ENCODE data around the gene PXMP2.
"Not testable (repeated sequence)": the region's sequence is repeated elsewhere in the genome, so short reads cannot be mapped to it uniquely, and the experiment has no call there.

PXMP2 gene

DNA sequence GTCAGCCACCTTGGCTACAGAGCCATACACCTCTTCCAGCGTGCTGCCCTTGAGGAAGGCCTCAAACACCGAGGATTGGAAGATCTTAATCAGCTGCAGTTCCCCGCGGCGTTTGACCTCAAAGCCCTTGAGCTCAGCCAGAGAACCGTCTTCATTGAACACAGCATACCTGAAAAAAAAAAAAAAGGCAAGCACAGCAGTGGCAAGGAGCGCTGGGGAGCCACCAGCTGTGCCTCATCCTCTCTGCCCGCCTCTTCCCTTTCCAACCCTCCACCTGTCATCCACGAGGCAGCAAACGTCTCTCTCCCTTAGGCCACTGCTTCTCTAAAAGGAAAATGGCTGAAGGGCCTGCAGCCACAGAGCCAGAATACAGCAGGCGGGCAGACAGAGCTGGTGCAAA, 26.4 kb upstream of the PXMP2 start:
- no peak for DNase-seq

DNA sequence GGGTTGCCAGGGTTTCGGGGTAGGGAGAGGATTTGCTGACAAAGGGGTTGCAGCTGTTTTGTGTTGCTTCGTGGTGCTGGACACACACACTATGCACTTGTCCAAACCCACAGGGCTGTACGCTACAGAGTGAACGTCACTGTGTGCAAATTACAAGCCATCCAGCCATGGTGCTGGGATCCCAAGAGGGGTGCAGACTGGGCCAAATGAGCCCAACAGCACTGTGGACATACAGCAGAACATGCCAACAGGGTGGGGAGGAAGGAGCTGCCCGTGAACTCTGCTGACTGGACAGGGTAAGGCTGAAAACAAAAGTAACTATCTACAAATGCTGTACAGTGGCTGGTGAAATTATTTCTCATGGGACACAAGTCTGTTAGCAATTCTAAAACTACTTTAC, 25.4 kb upstream of the PXMP2 start:
- no peak for DNase-seq

DNA sequence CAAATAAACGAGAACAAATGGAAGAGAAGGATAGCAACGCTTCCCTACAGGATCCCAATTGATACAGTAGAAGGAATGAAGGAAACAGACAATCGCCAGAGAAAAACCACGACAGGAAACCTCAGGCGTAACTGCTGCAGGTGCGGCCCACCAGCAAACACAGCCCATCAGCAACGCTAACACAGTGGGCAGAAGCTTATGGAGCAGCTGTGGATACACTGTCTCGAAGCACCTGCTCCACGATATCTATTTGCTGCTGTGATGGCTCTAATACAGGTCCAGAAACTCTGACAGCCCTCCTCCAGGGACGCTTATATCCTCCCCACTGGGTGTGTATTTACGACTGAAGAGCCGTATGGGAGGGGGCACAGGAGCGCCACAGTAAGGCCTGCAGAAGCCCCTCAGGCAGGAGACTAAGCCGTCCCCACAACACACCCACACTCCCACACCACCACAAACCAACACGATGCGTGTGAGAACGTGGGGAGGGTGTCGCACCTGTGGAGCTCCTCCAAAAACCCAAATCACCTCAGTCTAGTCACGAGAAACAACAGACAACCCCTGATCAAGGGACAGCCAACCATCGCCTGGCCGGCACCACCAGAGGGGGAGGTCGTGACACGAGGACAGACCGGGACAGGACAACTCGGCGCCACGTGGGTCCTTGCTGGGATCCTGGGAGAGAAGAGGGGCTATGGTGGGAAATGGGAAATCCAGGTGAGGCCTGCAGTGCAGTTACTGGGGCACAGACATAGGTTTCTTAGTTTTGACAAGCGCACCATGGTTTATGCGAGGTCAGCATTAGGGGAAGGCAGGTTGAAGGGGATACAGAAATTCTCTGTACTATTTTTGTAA, 24.3 kb upstream of the PXMP2 start:
- DNase-seq = no peak

DNA sequence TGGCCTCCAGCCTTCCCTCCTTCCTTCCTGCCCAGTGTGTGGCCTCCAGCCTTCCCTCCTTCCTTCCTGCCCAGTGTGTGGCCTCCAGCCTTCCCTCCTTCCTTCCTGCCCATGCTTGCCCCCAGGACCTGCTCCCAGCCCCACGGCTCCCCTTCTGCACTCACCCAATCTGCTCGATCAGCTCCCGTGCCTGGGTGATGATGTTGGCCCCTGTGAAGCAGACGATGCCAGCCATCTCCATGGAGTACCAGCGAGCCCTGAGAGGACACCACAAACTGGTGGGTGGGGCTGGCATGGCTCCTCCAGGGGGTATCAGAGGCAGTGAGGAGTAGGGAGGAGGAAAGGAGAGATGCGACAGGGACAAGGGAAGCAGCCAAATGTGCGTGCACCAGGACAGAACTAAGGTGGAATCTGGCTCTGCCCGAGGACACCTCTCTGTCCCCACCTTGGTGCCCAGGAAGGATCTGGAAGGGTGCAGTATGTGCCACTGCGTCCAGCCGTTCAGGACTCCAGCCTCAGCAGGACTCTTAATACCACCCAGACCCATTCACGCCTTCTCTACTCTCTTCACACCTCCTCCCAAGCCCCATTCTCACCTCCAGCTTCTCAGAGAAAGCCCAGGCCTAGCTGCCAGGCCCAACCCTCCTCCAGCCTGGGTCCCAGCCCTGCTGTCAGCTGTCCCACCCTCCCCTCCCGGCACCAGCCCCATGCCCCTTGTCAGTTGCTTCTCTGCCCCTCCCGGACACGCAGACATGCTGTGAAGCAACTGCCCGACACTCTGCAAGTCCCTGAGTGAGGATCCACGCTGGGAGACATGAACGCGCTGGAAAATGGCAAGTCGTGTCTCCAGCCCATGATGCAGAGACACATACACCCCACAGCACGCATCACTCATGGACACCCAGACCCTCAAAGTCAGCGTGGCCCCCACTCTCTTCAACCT, 22.9 kb upstream of the PXMP2 start:
- no peak for DNase-seq

DNA sequence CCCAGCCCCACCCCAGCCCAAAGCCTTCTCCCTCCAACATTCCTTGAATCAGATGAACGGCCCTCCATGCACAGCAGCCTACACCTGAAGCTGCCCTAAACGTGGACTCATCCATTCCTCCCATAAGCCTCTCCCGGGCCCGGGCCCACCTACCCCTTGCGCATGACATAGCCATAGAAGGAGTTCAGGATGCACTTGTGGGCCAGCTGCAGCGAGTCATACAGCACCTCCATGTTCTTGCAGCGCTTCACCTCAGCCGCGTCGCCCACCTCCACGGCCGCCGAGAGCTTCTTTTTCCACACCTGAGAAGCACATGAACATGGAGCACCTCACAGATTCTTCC, 22.3 kb upstream of the PXMP2 start:
- no peak for DNase-seq

DNA sequence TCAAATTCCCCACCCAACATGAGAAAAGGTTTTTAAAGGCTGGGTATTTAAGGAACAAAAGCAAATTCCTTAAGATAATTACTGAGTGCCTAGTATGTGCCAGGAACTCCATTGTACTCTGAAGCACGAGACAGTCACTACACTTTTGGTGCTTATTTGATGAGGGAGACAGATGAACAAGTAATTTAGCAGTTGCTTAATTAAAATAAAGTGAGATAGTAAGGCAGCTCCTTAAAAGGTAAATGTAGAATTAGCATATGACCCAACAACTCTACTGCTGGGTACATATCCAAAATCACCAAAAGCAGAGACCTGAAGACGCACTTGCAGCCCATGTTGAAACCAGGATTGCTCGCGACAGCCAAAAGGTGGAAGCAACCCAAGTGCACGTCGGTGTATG, 21.6 kb upstream of the PXMP2 start:
- DNase-seq = no peak

DNA sequence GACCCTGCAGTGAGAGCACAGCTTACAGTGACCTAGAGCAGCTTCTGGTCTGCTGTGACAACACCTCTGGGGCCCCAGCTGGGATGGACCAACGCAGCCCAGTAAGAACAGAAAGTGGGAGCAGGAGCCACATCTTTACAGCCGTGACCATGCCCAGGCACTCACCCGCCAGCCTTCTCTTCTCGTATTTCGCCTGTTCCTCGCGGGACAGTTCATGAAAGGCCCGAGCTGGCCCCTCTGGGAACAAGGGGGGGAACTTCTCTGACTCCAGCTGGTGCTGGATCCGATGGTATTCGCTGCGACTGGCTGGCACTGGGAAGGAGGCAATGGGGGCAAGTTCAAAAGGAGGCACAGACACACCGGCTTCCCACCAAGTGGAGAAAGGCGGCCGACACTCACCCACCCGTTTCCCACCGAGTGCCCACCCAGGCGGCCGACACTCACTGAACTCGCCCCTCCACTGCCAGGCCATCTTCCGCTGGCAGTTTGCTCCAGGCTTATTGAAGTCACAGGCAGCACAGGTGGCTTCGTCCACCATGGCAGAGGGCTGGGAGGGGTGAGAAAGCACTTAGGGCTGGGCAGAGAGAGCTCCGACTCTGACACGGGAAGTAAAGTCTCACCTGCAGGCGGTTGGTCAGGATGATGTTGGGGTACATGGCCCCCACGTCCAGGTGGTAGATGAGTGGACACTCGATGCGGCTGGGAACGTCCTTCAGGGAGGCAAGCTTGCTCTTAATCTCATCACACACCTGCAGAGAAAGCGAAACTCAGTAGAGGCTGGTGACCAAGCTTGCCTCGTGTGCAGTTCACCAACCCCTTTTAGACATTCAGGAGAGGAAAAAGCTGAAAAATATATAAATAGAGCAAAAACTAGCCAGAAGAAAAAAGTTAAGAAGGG, 18.9 kb upstream of the PXMP2 start:
- no peak for DNase-seq

DNA sequence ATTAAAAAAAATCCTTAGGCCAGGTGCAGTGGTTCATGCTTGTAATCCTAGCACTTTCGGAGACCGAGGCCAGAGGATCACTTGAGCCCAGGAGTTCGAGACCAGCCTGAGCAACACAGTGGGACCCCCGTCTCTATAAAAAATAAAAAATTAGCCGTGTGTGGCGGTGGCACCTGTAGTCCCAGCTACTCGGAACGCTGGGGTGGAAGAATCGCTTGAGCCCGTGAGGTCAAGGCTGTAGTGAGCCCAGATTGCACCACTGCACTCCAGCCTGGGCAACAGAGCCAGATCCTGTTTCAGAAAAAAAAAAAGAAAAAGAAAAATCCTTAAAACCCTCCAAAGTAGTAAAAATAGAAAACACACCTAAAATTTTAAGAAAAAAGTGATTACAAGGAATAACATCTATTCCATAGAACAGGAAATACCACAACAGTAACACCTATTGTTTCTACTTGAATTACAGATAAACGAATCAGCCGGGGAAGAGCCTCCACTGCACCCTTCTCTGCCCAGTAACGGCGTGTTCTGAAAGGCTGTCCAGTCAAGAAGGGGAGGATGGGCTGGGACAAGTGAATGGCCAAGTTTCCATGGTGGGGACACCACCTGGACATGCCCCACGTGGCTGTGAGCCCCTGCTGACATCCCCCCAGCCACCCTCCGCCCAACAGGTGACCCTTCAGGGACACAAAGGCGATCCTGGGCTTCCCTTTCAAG, 18.1 kb upstream of the PXMP2 start:
- DNase-seq = no peak

DNA sequence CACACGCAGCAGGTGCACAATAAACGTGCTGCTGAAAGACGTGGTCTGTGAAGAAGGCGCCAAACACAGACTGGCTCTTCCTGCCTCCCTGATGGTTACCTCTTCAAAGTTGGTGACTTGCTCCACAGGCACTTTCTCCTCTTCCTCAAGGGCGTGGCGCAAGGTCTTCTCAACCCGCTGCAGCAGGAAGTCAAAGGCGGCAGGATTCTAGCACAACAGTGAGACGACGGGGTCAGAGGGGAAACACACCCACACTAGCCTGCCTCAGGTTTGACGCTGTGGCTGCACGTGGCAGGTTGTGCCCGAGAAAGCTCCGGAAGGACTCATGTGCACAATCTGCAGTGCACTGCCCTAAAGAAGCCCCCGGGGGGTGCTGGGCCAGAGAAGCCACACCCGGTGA, 15.3 kb upstream of the PXMP2 start:
- DNase-seq = no peak

DNA sequence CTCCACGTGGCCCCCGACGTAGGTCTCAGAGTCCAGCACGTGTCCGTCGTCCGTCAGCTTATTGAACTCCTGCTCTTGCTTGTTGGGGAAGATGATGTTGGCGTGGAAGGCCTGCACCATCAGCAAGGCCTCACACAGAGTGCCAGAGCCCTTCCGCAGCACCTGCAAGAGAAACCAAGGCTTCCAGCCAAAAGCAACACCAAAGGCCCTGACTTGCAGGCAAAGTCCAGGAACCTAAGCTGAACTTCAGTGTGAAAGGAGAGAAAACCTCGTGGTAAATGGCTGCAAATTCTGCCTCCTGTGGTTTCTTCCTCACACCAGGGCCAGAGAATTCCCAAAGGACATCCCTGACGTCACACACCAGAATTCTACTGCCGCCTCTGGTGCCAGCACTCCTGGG, 14.7 kb upstream of the PXMP2 start:
- no peak for DNase-seq

DNA sequence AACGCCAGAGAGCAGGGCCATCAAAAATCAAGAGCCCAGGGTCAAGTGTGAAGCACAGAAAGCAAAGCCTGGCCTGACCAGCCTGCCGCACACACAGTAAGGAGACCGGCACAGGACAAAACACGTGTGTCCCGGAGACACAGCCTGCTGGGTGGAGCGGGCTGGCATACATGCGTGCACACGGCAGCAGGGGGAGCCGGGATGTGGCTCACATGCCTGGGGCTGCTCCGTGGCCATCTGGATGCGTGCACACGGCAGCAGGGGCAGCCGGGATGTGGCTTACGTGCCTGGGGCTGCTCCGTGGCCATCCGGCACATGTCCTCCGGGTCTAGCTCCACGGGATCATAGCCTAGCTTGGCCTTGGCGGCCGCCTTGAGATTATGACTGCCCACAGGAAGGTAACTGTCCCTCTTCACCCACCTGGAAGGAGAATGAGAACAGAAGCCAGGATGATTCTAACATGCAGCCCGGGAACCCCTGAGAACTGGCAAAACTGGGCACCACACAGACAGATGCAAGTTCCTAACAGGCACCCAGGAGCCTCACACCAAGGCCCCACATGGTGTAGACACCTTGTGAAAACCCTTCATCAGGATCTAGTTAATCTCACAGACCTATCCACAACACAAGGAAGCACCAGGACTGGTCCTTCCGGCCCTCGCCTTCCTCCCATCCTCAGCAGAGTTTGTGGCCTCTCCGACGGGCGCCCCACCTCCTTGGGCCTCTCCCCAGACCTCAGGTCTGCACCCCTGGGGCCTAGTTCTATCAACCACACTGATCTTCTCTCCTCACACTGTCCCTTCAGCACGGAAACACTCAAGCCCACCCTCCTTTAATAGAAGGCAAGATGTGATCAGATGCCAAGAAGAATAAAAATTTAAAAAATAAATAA, 13.9 kb upstream of the PXMP2 start:
- no peak for DNase-seq

DNA sequence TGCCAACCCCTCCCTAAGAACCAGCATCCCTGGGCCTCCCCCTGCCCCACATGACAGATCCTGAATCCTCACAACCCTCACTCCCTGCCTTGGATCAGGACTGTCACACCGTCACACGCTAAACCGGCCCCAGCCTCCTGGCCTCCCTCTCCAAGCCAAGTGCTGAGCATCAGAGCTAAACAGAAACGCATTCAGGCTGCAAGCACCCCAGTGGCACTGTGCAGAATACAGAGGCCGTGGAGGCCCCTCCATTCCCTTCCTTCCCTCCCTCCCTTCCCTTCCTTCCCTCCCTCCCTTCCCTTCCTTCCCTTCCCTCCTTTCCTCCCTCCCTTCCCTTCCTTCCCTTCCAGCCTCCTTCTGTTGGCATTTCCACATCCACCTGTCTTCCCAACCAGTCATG, 12.8 kb upstream of the PXMP2 start:
- no peak for DNase-seq

DNA sequence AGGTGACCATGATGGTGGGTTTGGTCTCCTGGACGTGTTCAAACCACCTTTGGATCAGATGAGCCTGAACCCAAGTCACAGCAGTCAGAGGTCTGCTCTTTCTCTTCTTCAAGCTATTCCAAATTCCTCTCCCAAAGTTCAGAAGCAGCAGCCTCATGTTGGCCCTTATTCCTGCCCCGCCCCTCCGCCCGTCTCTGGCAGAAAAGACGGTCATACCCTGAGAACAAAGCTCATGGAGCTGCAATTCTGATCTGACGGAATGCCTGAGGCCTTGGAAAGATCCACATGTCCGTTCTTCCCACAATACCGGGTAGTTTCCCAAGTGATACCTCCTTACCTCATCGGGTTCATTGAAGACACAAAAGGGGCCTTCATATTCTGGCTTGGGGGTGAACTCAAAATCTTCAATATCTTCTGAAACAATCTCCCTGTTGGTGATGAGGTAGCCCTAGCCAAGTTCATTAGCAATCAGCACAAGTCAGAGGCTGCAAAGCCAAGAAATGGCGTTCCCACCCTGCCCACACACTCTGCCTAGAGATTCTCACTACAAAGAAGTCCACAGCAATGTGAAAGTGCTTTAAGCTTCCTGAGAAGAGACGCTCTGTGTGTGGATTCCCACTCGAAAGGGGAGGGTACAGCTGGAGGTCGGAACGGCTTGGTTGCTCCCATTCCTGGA, 11.5 kb upstream of the PXMP2 start:
- DNase-seq = no peak

DNA sequence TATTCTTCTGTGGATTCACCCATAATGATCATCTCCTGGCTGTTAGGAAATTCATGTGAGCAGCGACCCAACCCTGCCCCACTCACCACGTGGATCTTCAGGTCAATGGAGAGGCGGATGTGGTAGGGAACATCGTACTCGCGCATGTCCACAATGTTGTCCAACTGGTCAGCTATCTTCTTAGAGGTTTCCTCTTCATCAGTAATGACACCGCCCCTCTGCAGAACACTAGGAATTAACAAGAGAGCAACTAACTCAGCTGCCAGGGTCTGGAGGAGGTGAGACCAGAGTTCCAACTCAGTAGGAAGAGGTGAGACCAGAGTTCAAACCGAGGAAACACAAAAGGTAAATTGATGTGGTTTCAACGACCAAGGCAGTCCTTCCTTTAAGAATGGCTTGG, 9.9 kb upstream of the PXMP2 start:
- DNase-seq = no peak

DNA sequence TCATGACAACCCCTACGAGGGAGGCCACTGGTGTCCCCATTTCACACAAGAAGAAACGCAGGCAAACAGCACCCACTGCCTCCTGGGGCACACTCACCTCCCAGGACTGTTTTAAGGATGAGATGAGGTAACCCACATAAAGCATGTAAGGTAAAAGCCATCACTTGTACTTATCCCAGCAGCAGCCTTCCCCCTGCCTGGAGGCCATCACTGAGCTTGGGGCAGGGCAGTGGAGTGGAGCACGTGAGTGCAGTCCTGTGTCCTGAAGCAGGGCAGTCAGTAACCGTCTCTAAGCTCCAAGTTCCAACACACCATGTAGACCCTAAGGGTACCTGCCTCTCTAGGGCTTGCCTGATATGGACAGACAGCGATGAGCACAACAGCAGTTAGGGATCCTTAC, 2.0 kb upstream of the PXMP2 start:
- no peak for DNase-seq

DNA sequence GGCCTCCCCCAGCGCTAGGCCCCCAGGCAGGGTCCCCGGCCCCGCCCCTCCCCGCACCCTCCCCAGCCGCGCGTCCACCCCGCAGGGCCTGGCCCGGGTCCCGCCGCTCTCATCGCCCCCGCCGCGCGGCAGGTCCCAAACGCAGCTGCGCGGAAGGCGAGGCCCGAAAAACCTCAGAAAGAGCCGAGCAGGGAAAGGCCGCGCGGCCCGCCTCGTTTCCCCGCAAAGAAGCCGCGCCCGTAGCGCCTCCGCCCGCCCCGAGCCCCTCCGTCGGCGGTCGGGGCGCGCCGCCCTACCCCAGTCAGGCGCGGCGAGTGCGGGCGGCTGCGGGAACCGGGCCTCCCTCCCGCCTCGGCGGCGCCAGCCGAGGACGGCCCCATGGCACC, 569 bp upstream of the PXMP2 start:
- DNase-seq = no peak

DNA sequence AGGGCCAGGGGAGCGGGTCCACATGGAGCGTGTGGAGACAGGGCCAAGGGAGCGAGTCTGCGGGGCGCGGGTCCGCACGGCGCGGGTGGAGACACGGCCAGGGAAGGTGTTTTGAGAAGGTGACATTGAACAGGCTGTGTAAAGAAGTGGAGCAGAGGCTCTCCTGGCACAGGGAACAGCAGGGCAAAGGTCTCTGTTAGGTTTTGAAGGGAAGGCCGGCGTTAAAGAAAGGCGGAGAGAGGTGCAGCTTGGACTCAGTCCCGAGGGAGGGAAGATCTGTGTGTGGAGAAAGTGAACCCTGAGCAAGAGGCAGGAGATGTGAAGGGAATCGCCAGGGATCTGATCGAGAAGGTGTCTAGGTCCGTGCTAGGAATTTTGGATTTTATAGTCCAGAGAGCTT, 1.8 kb downstream of the PXMP2 start:
- DNase-seq = no peak

DNA sequence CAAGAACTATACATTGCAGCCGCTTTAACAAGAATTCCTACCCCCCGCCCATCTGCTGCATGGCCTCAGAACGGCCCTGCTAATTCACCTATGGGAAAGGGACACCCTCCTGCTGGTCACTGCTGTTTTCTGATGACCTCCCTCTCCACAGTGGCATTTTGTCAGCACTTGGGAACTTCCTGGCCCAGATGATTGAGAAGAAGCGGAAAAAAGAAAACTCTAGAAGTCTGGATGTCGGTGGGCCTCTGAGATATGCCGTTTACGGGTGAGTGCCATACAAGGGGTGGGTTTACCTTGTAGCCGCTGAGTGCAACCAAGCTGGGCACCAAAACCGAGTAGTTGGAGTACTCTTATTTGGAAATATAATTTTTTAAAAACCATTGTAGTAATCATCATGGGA, 2.7 kb downstream of the PXMP2 start:
- DNase-seq = no peak

DNA sequence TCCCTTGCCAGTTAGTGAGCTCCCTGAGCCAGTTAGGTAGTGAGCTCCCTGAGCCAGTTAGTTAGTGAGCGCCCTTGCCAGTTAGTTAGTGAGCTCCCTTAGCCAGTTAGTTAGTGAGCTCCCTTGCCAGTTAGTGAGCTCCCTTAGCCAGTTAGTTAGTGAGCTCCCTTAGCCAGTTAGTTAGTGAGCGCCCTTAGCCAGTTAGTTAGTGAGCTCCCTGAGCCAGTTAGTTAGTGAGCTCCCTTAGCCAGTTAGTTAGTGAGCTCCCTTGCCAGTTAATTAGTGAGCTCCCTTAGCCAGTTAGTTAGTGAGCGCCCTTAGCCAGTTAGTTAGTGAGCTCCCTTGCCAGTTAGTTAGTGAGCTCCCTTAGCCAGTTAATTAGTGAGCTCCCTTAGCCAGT, 4.6 kb downstream of the PXMP2 start:
- not testable (repeated sequence) for DNase-seq

DNA sequence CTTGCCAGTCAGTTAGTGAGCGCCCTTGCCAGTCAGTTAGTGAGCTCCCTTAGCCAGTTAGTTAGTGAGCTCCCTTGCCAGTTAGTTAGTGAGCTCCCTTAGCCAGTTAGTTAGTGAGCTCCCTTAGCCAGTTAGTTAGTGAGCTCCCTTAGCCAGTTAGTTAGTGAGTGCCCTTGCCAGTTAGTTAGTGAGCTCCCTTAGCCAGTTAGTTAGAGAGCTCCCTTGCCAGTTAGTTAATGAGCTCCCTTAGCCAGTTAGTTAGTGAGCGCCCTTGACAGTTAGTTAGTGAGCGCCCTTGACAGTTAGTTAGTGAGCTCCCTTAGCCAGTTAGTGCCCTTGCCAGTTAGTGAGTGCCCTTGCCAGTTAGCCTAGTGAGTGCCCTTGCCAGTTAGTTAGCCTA, 7.5 kb downstream of the PXMP2 start:
- DNase-seq = not testable (repeated sequence)

DNA sequence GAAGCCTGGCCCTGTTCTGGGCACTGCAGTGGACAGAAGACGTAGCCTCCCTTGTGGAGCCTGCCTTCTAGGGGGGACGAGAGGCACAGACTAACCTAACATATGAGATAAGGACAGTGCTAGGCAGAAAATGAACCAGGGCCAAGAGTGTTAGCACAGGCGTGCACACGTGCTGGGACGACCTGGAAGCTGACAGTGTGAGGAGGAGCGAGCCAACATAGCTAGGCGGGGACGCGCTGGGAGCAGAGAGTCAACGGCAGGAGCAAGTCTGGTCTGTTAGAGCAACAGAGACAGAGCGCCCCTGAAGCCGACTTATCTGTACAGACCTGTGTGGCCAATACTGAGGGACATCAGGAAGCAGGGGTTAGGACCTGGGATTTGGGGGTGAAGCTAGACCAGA, 8.0 kb downstream of the PXMP2 start:
- DNase-seq = no peak

Measured in activated CD4-positive, CD25-positive, alpha-beta regulatory T cell (primary cell).